Activated CD8-positive, alpha-beta memory T cell treated with anti-CD3 and anti-CD28 coated beads, Interleukin-2, amount 10 ng/mL, durations not matched to agents 7 days and 5 days (primary cell): Measurements from ENCODE around the gene SEMA4D. TPM values are rescaled to one million over a fixed set of nuclear protein-coding genes. Genes with fewer than 3 reads are reported as not detected.

Experiments
- ATAC-seq: fragments of 150-1000 bp; cut with Tn5 transposase; one replicate; pipeline ENCODE4 v1.10.0; 2021; ENCODE audit warnings: moderate library complexity
- CTCF ChIA-PET: fragments of 350-600 bp; sonication (Branson Sonifier 250); formaldehyde crosslinking; loops from one replicate; lab custom pipeline; 2021; ENCODE audit warnings: antibody characterized with exemption; lab: Charles Lee
- DNase-seq: peaks from one replicate; pipeline ENCODE4 v3.0.0-alpha.2; 2020
- H3K27ac Mint-ChIP-seq: one replicate; pipeline ENCODE4 v1.8.0; 2021; ENCODE audit warnings: mild to moderate bottlenecking, mixed read lengths
- H3K27me3 Mint-ChIP-seq: one replicate; pipeline ENCODE4 v1.8.0; 2021; ENCODE audit warnings: mixed read lengths
- H3K36me3 Mint-ChIP-seq: one replicate; pipeline ENCODE4 v1.8.0; 2021; ENCODE audit warnings: mild to moderate bottlenecking, mixed read lengths
- H3K4me1 Mint-ChIP-seq: one replicate; pipeline ENCODE4 v1.8.0; 2021; ENCODE audit warnings: mixed read lengths
- H3K4me3 Mint-ChIP-seq: one replicate; pipeline ENCODE4 v1.8.0; 2021; ENCODE audit warnings: mild to moderate bottlenecking, moderate library complexity, mixed read lengths
- H3K9me3 Mint-ChIP-seq: one replicate; pipeline ENCODE4 v1.8.0; 2022; ENCODE audit warnings: low read depth, mixed read lengths
- total RNA-seq, 2 experiments: library from RNA; stranded (reverse); gene quantifications; one replicate each; pipeline ENCODE4 v1.2.3, GENCODE V29; 2021

SEMA4D gene
- total RNA-seq, 2 experiments from 2014 or later, result 408 to 525 TPM

DNA sequence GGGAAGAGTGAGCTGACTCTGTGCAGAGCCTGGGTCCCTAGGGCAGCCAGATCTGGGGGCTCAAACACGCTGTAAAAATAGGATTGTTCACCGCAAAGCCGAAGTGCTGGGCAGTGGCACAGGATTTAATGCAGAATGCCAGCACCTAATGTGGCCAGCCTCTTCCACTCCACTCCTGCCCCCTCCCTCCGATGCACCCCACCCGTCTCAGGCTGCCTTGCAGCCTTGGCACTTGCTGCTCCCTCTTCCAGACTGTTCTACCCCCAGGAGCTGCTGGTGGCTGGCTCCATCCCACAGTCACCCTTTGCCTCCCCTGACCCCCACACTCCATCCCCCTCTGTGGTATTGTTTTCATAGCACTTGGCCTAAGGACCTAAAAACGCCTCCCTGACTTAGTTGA is 86.2 kb downstream of the SEMA4D start:
- CTCF ChIA-PET, result interaction anchor here (1.1 to 2.5 kb wide), 4 partner anchors 10 to 17 kb away, joined by 3 to 8 read pairs (median 3); no protein-coding TSS in a partner anchor
- peak overlapping the region; percentile 64 for H3K4me3 Mint-ChIP-seq
- H3K9me3 Mint-ChIP-seq, result no peaks in the 10 kb centered on the region

DNA sequence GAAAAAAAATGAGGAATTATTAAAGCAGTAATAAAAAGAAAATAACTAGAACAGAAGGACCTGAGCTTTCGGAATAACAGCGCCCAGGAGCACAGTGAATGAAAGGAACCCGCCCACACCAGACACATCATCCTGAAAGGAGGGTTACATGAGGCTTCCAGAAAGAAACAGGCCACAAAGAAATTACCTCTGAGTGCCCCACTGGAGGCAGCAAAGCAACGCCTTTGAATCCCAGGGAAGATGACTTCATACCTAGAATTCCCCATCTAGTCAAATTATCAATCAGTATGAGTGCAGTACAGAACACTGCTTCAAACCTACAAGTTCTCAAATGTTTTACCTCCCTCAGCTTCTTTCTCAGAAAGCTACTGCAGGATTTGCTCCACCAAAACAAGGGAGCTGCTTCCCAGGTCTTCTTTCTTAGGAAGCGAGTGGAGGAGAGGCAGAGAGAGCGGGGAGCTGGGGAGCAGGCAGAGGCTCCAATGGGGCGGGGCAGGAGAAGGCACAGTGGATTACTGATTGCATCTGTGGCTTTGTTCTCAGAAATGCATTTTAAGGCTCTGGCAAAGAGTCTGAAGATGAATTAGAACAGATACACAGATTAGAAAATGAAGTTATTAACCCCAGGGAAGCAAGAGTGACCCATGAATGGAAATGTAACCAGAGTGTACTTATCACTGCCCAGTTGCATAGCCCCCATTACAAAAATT is 87.1 kb downstream of the SEMA4D start:
- ATAC-seq (peak; percentile 57), DNase-seq (peak; percentile 70)
- H3K4me1 Mint-ChIP-seq, result peaks cover 98% of the 10 kb centered on the region
- CTCF ChIA-PET, result interaction anchor here (0.9 to 2.5 kb wide), 10 partner anchors 8 to 138 kb away, joined by 3 to 17 read pairs (median 3); no protein-coding TSS in a partner anchor
- H3K27ac Mint-ChIP-seq, result peak overlapping the region; percentile 94
- no peaks in the 10 kb centered on the region for H3K9me3 Mint-ChIP-seq
- peak overlapping the region; percentile 64 for H3K4me3 Mint-ChIP-seq
- peaks cover 83% of the 10 kb centered on the region for H3K36me3 Mint-ChIP-seq
- no peaks in the 10 kb centered on the region for H3K27me3 Mint-ChIP-seq

More for the DNA sequence above, 86.2 kb downstream of the SEMA4D start:
- DNase-seq, result no peak
- Mint-ChIP-seq H3K36me3 (peaks cover 84% of the 10 kb centered on the region), H3K4me1 (peaks cover 97% of the 10 kb centered on the region), H3K27ac (peak overlapping the region; percentile 94), H3K27me3 (no peaks in the 10 kb centered on the region)
- no peak for ATAC-seq

DNA sequence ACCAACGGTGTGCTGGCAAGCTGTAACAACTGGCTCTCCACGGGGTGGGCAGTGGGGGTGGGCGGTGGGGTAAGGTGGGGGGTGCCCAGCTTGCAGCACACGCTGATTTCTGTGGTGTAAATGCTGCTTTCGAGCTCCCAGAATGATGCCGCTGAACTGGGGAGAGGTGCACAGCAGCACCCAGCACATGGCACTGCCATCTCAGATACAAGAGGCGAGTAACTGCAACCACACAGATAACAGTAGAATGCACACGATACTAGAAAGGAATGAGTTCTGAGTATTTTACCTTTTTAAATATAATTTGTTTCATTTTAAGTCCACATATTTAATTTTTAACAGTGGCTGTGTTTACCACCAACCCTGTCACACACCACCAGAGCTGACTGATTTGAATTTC is 87.9 kb downstream of the SEMA4D start:
- peaks cover 99% of the 10 kb centered on the region for H3K4me1 Mint-ChIP-seq
- ATAC-seq, result no peak
- no peak for DNase-seq
- H3K27ac Mint-ChIP-seq, result peak overlapping the region; percentile 94
- CTCF ChIA-PET, result interaction anchor here (0.9 to 2.5 kb wide), 10 partner anchors 9 to 139 kb away, joined by 3 to 17 read pairs (median 3); no protein-coding TSS in a partner anchor
- no peaks in the 10 kb centered on the region for H3K9me3 Mint-ChIP-seq
- peak overlapping the region; percentile 64 for H3K4me3 Mint-ChIP-seq
- H3K27me3 Mint-ChIP-seq, result no peaks in the 10 kb centered on the region
- peaks cover 84% of the 10 kb centered on the region for H3K36me3 Mint-ChIP-seq

DNA sequence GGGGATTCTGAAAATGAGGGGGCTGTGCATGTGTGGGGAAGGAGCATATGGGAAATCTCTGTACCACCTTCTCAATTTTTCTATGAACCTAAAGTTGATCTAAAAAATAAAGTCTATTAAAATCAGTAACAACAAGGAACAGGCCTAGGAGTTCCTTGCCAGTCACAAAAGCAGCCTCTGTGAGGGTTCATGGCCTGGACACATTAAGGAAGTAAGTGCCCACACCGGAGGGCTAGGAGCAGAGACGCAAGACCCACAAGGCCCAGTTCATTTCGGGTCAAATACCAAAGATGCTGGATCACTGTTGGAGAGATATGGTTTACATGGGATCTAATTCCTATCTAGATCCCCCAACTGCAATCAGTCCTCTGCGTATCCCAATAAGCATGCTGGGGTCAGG is 88.4 kb downstream of the SEMA4D start:
- Mint-ChIP-seq H3K36me3 (peaks cover 84% of the 10 kb centered on the region), H3K4me1 (peaks cover 99% of the 10 kb centered on the region), H3K27ac (peak overlapping the region; percentile 94), H3K4me3 (peak overlapping the region; percentile 64), H3K9me3 (no peaks in the 10 kb centered on the region), H3K27me3 (no peaks in the 10 kb centered on the region)
- DNase-seq (no peak), ATAC-seq (no peak)
- CTCF ChIA-PET, result interaction anchor here (1.2 to 3.8 kb wide), 6 partner anchors 9 to 188 kb away, joined by 3 to 17 read pairs (median 6); no protein-coding TSS in a partner anchor

DNA sequence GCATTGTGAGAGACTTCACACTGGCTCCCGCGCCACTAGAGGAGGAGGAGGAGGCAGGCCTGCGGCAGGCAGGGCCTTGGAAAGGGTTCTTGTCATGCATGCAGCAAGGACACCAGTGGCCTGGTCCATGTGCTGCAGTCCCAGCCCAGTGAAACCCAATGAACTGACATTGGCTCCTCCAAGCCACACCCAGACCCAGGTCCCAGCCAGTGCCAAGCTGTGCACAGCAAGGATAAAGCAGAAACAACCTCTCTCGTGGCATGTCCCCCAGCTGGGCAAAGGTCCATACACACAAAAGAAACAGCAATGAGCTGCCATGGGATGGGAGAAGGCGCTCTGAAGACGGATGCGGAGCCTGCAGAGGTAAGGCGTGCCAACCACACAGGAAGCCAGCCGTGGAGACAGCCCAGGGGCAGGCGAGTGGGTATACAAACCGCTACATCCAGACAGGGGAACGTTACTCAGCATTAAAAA is 89.2 kb downstream of the SEMA4D start:
- Mint-ChIP-seq H3K9me3 (no peaks in the 10 kb centered on the region), H3K36me3 (peaks cover 84% of the 10 kb centered on the region), H3K27ac (peak overlapping the region; percentile 94), H3K4me1 (peaks cover 97% of the 10 kb centered on the region), H3K27me3 (no peaks in the 10 kb centered on the region), H3K4me3 (peak overlapping the region; percentile 64)
- ATAC-seq, result peak; percentile 71
- CTCF ChIA-PET, result interaction anchor here (0.8 to 3.8 kb wide), 8 partner anchors 10 to 189 kb away, joined by 3 to 14 read pairs (median 4); partner anchors contain the start of gene SECISBP2
- DNase-seq, result peak; percentile 91

DNA sequence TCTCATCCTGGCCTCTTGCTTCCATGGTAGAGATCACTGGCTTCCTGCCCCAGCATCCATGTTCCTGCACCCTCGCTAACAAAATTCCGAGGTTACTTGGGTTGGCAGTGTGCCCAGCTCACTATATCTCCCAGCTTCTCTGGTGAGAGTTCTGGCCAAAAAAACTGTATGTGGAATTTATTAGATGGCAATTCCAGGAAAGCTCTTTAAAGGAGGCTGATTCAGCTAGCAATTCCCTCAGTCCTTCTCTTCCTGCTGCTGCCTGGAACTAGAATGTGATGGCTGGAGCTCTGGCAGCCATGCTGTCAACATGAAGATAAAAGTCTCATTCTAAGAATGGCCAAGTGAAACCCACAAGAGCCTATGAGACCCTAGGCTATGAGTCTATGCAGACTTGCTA is 90.8 kb downstream of the SEMA4D start:
- no peaks in the 10 kb centered on the region for H3K9me3 Mint-ChIP-seq
- CTCF ChIA-PET, result interaction anchor here (1.4 to 3.8 kb wide), 3 partner anchors 11 to 142 kb away, joined by 3 to 14 read pairs (median 13); no protein-coding TSS in a partner anchor
- H3K4me3 Mint-ChIP-seq, result no peak overlapping the region
- H3K4me1 Mint-ChIP-seq, result peaks cover 82% of the 10 kb centered on the region
- peaks cover 82% of the 10 kb centered on the region for H3K36me3 Mint-ChIP-seq
- peak overlapping the region; percentile 82 for H3K27ac Mint-ChIP-seq
- no peak for DNase-seq
- no peak for ATAC-seq
- no peaks in the 10 kb centered on the region for H3K27me3 Mint-ChIP-seq

DNA sequence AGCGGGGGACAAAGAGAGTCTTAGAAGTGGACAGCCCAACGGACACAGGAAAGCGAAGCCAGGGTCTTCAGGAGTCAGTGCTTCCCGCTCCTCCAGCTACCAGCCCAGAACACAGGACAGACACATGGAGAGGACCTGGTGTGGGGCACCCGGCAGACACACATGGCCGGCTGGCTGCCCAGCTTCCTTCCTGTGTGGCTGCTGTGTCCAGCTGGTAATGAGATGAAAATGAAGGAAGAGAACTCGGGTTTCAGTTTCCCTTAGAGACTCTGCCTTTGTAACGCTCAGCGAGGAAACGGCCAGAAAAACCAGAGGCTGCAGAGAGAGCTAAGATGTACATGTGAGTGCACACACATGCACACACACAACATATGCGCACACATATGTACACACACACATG is 92.1 kb downstream of the SEMA4D start:
- DNase-seq (peak; percentile 52), ATAC-seq (no peak)
- peak overlapping the region; percentile 9 for H3K4me3 Mint-ChIP-seq
- H3K9me3 Mint-ChIP-seq, result no peaks in the 10 kb centered on the region
- H3K36me3 Mint-ChIP-seq, result peaks cover 86% of the 10 kb centered on the region
- no peaks in the 10 kb centered on the region for H3K27me3 Mint-ChIP-seq
- H3K4me1 Mint-ChIP-seq, result peaks cover 79% of the 10 kb centered on the region
- peak overlapping the region; percentile 82 for H3K27ac Mint-ChIP-seq
- CTCF ChIA-PET, result interaction anchor here (0.9 to 3.8 kb wide), 6 partner anchors 13 to 697 kb away, joined by 3 to 14 read pairs (median 3); no protein-coding TSS in a partner anchor

DNA sequence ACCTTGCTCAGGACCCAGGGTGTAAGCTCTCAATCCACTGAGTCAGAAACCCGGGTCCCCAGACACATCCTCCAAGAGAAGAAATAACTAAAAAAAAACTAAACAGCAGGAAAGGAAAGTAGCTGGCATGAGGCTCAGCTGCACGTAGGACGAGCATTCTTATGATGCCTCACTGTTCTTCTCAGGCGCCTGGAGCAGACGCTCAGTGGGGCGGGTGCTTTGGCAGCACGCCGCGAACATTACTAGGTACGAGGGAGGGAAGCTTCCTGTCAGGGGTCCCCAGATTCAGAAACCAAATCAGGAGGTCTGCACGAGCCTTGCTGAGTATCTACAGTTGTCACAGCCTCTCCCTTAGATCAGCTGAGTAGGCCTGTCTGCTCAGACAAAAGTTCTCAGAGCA is 93.8 kb downstream of the SEMA4D start:
- H3K27me3 Mint-ChIP-seq, result no peaks in the 10 kb centered on the region
- H3K4me1 Mint-ChIP-seq, result peaks cover 63% of the 10 kb centered on the region
- no peak overlapping the region for H3K4me3 Mint-ChIP-seq
- peaks cover 84% of the 10 kb centered on the region for H3K36me3 Mint-ChIP-seq
- H3K27ac Mint-ChIP-seq, result peak overlapping the region; percentile 82
- no peaks in the 10 kb centered on the region for H3K9me3 Mint-ChIP-seq
- ATAC-seq, result no peak
- CTCF ChIA-PET, result interaction anchor here (0.5 to 1.3 kb wide), 4 partner anchors 11 to 48 kb away, joined by 3 read pairs; no protein-coding TSS in a partner anchor
- DNase-seq, result no peak

DNA sequence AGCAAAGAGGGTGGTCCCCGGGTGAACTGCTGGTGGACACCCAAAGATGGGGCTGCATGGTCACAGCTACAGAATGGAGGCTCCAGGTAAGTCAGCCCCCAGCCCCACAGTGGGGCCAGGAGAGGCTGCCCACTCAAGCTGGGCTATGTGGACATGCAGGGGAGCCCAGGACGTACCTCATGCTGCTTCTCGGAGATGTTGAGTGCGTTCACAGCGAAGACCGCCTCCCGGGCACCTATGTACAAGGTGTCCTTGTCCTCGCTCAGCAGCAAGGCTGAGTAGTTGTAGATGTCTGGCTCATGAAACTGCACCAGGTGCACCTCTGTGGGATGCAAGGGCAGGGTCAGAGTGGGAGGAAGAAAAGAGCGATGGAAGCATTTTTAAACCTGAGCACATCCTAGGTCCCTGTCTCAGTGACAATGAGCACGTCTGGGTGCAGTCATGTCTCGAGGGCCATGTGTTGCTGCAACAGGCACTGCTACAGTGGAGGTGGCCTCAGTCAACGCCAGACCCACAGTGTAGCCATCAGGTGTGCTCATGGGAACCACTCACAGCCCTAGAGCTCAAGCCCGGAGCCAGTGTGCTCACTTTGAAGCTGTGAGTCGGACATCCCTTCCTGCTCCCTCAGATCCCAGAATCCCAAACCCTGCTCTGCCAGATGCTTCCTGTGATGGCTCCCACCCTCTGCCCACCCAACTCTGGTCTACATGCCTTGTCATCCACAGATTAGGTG is 95.1 kb downstream of the SEMA4D start:
- Mint-ChIP-seq H3K36me3 (peaks cover 81% of the 10 kb centered on the region), H3K4me3 (no peak overlapping the region), H3K27ac (no peak overlapping the region), H3K9me3 (no peaks in the 10 kb centered on the region), H3K4me1 (peaks cover 52% of the 10 kb centered on the region), H3K27me3 (no peaks in the 10 kb centered on the region)
- DNase-seq (no peak), ATAC-seq (no peak)
- CTCF ChIA-PET, result interaction anchor here (0.8 to 2.0 kb wide), 4 partner anchors 10 to 146 kb away, joined by 3 to 6 read pairs (median 3); no protein-coding TSS in a partner anchor

DNA sequence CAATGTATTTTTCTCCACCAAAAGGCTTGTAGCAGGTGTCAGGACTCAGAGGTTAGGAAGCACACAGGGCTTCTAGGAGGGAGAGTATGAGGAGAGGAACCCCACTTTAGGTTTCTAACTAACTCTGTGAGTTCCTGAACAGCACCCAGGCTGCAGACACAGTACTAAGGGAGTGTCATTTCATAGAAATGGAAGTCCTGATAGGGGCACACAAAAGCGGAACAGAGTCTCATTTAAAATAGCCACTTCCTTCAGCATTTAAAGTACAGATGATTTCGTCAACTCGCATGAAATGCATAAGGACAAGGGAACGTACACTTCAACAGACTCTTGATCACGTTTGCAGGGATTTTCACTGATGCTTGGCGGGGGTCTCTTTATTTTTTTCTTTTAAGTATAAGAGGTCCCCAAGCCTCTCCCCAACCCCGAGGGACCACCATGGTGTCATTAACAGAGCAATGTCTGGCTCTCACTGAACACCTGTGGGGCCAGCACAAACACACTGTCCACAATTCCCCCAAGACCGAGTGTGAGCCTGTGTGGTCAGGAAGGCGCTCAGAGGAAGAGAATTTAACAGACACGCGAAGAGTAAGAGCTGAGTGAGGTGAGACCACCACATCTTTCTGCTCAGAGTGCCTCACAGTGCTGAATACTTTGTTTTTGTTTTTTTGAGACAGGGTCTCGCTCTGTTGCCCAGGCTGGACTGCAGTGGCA is 97.4 kb downstream of the SEMA4D start:
- no peak for DNase-seq
- peaks cover 30% of the 10 kb centered on the region for H3K4me1 Mint-ChIP-seq
- peak overlapping the region; percentile 46 for H3K27ac Mint-ChIP-seq
- peaks cover 82% of the 10 kb centered on the region for H3K36me3 Mint-ChIP-seq
- ATAC-seq, result no peak
- no peaks in the 10 kb centered on the region for H3K27me3 Mint-ChIP-seq
- CTCF ChIA-PET, result interaction anchor here (2.0 kb wide), 1 partner anchor 148 kb away, joined by 6 read pairs; no protein-coding TSS in a partner anchor
- H3K4me3 Mint-ChIP-seq, result no peak overlapping the region
- H3K9me3 Mint-ChIP-seq, result no peaks in the 10 kb centered on the region

DNA sequence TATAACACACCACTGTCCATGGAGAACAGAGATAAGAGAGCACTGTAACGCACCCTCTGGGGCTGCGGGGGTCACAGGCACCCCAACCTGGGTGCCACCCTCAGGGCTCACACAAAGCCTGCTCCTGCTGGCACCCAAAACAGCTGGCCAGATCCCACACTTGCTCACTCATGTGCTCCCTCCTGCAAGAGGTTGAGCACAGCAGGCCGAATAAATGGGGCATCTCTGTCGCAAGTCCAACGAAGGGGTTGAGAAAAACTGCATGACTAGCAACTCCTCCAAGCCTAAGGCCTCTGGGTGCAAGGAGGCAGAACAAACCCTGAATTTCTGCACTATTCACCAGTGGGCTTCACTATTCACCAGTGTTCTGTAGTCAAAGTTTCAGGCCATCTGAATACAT is 99.3 kb downstream of the SEMA4D start:
- H3K4me1 Mint-ChIP-seq, result peaks cover 15% of the 10 kb centered on the region
- DNase-seq, result no peak
- CTCF ChIA-PET, result interaction anchor here (1.0 to 1.2 kb wide), 2 partner anchors 24 to 28 kb away, joined by 4 to 5 read pairs; no protein-coding TSS in a partner anchor
- no peaks in the 10 kb centered on the region for H3K9me3 Mint-ChIP-seq
- no peak for ATAC-seq
- no peak overlapping the region for H3K27ac Mint-ChIP-seq
- H3K27me3 Mint-ChIP-seq, result no peaks in the 10 kb centered on the region
- peaks cover 79% of the 10 kb centered on the region for H3K36me3 Mint-ChIP-seq
- no peak overlapping the region for H3K4me3 Mint-ChIP-seq

DNA sequence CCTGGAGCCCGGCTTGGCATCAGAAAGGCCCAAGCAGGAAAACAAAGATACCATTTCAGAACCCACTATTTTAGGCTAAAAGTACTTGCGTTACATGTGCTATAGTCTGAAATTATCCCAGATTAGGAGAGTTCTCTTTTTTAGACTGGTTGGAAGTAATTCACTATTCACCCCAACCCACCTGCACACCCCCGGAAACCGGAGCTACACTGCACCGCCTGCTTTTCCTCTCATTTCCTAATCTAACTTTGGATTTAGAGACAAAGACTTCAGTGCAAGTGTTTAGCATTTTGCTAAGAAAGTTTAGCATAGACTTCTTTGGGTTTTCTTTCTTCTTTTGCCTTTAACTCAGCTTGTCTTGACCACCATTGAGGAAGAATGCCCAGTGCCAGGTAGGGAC is 100.4 kb downstream of the SEMA4D start:
- Mint-ChIP-seq H3K36me3 (peaks cover 84% of the 10 kb centered on the region), H3K4me3 (no peak overlapping the region), H3K27ac (peak overlapping the region; percentile 27), H3K9me3 (no peaks in the 10 kb centered on the region), H3K27me3 (no peaks in the 10 kb centered on the region), H3K4me1 (peaks cover 19% of the 10 kb centered on the region)
- ATAC-seq, result no peak
- CTCF ChIA-PET, result no interaction called here
- no peak for DNase-seq
